GM19372 (cell line): ENCODE measurements around the gene KANK2.
"Not testable (repeated sequence)": the region's sequence is repeated elsewhere in the genome, so short reads cannot be mapped to it uniquely, and the experiment has no call there.

ENCODE experiments used
- ATAC-seq: cut with Tn5 transposase; IDR thresholded peaks from one replicate; pipeline ENCODE4 v1.9.1; 2021; ENCODE audit warnings: mild to moderate bottlenecking, low read depth, moderate library complexity; ENCODE audit not compliant: unreplicated experiment

KANK2 gene

DNA sequence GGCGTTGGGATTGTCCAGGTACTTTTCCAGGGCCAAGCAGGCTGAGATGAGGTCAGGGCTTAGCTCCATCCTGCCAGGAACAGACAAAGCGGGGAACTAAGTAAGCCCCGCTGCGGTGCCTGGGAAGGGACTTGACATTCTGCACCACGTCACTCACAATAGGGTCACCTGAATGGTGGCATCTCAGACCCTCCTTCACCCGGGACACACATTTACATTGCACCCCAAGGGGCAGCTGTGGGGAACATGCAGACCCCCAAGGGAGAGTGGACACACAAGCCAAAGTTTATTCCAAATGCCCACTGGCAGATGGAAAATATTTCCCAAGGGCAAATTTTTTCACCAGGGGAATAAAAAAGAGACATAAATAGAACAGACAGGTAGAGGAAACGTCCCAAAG, 21.4 kb downstream of the KANK2 start:
- no peak for ATAC-seq

DNA sequence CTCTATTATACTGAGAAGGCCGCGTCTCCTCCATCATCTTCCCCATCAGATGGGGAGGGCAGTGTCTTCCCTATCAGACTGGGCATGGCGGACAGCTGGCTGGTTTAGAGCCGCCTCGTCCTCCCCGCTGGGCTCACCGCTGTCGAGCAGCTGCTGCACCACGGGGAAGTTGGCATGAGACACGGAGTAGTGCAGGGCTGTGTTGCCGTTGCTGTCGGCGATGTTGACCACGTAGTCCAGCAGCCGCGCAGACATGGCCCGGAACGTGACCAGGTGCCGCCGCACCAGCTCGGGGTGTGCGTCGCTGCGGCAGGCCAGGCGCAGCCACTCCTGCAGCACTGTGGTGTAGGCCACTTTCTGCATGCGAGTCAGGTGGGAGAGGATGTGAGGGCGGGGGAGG, 23.0 kb downstream of the KANK2 start:
- ATAC-seq = no peak

DNA sequence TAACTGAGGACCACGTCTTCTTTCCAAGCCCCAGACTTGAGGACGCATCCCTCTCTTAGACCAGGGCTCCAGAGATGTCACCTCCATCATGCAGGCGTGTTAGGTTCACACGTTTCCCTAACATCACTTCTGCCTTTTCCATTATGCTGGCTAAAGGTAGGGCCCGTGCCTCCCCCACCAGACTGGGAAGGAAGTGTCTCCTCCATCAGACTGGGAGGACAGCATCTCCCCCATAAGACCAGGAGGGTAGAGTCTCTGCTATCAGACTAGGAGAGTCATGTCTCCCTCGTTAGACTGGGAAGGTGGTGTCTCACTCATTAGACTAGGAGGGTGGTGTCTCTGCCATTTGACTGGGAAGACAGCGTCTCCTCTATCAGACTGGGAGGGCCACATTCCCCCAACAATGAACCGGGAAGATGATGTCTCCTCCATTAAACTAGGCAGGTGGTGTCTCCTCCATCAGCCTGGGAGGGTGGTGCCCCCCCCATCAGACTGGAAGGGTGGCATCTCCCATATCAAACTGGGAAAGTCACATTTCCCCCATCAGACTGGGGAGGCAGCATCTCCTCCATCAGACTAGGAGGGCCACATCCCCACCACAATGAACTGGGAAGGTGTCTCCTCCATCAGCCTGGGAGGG, 23.7 kb downstream of the KANK2 start:
- no peak for ATAC-seq

DNA sequence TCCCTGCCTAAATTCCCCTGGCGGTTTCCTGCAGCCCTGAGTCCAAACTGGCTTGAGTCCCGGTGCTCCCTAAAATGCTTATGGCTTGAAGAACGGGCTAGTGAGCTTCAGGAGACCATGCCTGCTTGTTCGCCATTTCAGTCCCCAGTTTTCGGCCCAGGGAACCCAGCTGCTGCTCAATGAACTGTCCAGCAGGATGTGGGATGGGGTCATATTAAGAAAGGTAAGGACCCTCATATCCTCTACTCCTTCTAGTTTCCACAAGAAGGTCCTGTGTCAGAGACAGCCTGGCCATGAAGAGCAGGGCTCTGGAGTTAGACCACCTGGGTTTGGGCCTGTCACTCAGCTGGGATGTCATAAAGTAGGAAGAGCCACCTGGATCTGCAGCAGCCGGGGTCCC, 24.8 kb downstream of the KANK2 start:
- no peak for ATAC-seq

DNA sequence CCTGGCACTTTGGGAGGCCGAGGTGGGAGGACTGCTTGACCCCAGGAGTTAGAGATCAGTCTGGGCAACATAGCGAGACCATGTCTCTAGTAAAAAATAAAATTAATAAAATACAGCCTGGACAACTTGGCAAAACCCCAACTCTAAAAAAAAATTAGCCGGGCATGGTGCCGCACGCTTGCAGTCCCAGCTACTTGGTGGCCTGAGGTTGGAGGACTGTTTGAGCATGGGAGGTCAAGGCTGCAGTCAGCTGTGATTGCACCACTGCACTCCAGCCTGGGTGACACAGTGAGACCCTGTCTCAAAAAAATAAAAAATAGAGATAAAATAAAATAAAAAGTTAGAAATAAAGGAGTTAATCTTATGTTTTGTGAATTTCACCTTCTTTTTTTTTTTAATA, 26.2 kb downstream of the KANK2 start:
- no peak for ATAC-seq

DNA sequence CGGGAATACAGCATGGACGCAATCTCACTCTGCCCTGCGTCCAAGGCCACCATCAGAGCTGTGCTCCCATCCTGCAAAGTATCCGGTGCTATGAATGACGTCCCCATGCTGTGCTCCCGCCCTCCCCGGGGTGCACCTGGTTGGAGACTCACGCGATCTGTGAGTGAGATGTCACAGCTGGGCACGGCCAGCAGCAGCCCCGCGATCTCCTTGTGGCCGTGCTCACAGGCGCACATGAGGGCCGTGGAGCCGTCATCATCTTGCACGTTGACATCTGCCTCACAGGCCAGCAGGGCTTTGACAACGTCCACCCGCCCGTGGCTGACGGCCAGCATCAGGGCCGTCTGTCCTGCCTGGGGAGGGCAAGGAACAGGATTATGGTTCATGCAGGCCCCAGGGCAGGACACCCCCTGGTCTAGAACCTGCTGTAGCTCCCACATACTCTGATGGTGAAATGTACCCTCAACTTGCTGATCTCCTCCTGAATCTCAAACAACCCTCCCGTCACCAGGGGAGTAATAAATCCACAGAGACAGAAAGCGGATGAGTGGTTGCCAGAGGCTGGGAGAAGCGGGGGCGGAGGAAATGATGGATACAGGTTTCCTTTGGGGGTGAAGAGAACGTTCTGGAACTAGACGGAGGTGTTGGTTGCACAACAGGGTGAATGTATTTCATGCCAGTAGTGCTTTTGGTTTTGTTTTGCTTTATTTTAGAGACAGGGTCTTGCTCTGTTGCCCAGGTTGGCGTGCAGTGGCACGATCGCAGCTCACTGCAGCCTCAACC, 27.3 kb downstream of the KANK2 start:
- ATAC-seq = no peak

DNA sequence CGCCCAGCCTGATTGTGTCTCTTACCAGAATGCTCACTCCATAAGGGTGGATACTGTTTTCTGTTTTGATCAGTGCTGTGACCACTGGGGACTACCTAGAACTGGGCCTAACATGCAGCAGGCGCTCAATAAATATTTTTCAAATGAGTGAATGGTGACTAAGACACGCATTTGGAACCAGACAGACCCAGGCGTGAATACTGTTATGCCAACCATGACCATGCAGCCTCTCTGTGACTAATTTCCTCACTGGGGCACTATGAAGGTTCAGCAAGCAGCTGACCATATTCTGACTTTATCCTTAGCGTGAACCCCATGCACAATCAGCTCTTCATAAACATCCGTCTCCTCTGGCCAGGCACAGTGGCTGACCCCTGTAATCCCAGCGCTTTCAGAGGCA, 28.8 kb downstream of the KANK2 start:
- ATAC-seq = no peak

DNA sequence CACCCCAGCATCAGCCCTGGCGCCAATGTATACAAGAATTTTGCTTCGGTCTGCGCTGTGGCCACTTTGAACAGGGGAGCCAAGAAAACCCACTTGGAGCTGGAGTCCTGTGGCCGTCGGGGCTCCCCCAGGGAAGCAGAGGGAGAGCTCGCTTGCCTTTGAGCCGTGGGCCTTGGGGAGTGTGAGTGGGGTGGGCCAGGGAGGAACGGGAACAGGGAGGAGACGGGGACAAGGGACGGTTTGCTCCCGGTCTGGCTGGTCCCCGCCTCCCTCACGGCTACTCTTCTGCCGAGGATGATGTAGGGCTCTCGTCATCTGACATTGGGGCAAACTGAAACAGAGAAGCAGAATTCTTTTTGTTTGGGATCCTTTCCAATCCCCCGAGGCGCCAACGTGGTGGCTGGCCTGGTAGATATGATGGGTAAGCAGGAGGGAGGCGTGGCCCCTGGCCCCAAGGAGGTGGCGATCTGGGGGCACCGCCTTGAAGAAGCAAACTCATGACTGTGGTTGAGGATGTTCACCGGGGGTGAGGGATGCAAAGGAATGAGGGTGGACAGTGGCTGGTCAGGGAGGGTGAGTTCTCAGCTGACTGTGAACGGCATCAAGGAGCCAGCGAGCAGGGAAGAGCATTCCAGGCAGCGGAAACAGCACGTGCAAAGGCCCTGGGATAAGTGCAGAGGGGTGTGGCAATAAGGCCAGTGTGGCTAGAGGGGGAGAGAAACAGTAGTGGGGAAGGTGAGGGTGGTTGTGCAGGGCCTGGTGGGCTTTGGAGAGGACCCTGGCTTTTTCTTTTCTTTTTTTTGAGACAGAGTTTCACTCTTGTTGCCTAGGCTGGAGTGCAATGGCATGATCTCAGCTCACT, 30.8 kb downstream of the KANK2 start:
- no peak for ATAC-seq

DNA sequence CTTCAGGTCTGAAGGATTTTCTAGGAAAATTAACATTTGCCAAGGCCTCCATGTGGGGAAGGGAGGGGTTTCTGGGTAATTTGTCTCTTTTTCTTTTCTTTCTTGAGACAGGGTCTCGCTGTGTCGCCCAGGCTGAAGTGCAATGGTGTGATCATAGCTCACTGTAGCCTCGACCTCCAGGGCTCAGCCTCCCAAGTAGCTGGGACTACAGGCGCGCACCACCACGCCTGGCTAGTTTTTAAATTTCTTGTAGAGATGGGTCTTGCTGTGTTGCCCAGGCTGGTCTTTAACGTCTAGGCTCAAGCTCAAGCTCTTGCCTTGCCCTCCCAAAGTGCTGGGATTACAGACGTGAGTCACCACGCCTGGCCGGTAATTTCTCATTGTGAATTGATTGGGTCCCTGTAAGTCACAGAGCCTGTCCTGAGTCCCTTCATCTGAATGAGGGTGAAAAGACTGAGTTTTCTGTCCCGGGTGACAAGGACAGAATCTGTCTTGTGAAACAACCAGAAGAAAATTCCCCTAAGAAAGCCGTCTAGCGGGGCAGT, 31.8 kb downstream of the KANK2 start:
- no peak for ATAC-seq

DNA sequence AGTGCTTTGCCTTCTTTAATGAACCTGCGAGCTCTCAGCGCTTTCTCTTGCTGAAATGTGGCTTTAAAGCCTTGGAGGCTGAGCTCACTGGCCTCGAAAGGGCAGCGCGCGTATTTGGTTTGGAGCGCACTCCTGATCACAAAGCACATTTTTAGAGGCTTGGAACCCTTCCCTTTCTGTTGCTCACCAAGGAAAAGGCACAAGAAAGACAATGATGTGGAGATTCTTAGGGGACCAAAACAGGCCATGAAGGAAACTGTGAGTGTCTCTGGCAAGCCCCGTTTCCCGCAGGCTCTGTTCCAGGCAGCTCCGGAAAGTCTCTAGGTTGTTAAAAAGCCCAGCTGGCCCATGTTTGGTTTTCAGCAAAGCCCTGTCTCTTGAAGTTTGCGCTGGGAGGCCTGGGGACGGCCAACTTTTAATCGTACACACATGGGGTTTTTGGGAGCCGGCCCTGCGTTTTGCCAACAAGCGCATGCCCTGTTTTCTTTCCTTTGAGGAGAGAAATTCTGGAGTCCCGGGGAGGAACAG, 32.4 kb downstream of the KANK2 start:
- ATAC-seq = no peak

DNA sequence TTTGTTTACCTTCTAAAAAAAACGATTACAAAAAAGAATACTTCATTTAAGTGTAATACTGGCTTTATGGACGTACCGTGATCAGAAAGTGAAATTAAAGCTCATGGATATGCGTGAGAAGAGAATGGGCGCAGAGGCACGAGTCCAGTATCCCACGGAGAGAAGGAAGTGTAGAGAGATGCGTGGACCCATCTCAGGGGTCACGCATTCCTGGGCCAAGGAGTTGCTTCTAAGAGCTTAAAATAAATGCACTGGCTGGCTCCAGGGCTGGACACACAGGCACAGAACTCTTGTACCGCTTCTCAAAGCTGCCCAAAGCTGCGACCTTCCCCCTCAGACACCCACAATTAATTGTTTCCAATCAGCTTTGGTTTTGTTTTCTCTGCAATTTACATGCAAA, 33.0 kb downstream of the KANK2 start:
- ATAC-seq = no peak

DNA sequence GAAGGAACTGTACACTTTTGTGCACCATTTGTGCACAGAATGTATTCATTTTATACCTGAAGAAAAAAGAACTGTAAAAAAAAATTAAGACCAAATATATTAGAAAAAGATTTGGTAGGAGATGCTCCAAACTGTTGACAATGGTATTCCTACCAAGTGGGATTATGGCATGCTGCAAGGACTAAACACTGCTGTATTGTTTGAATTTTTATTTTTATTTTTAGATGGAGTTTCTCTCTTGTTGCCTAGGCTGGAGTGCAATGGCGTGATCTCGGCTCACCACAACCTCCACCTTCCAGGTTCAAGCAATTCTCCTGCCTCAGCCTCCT, 36.9 kb downstream of the KANK2 start:
- ATAC-seq = not testable (repeated sequence)

DNA sequence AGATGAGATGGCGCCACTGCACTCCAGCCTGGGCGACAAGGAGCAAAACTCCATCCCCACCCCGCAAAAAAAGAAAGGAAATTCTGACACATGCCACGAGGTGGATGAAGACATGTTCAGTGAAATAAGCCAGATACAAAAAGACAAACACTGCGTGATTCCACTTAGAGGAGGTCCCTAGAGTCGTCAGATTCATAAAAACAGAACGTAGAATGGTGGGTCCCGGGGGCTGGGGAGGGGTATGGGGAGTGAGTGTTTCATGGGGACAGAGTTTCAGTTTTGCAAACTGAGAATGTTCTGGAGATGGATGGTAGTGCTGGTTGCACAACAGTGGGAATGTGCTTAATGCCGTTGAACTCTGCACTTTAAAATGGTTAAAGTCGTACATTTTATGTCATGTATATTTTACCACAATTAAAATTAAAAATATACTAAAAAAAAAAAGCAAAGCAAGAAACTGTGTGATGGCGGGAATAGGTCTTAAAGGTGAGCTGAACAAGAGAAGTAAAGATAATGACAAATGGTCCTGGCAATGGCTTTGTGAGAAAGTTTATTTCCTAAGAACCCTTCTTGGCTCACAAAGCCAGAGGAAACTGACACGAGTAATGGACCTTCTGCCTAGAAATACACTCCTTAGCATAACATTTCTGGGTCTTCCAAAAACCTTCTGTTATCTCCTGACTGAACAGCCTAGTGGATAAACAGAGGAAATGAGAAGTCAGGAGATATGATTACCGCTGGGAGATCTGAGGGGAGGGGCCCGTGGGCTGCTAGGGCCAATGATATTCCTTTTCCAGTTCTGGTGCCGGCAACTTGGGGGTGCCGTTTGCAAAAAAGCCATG, 37.5 kb downstream of the KANK2 start:
- ATAC-seq = no peak

DNA sequence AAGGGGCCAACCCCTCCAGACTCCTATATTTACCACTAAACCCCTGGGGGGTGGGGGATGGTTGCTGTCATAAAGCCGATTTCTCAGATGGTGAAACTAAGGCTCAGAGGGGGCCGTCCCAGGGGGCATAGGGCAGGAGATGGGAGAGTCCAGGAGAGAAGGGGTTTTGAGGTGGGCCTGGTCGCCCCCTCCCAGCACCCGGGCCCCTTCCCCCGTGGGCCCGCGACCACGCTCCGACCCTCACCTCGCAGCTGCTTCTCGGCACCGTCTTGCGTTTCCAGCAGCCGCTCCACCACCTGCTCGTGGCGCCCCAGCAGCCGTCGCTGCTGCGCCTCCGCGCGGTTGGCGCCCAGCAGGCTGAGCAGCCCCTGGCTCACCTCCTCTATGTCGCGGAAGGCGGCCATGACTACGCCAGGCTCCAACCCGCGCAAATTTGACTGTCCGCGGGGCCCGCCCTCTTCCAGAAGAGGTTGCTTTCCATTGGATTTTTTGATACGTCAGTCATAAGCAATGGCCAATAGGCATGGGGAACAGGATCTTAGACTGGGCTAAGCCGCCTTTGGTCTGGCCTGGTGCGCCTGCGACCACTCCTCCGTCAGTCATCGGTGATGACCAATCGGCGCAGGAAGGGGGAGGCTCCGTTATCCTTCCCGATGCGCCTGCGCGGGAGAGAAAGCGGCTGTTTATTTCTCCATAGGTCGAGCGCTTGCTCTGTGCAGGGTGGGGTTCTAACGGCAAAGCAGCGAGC, 41.8 kb downstream of the KANK2 start, which contains the start of gene SPC24:
TSS of gene SPC24 (minus strand) at position 410 of the 748 bp plus-strand sequence. CDS start at position 404, 6 bp downstream.
- peak; percentile 99 for ATAC-seq

DNA sequence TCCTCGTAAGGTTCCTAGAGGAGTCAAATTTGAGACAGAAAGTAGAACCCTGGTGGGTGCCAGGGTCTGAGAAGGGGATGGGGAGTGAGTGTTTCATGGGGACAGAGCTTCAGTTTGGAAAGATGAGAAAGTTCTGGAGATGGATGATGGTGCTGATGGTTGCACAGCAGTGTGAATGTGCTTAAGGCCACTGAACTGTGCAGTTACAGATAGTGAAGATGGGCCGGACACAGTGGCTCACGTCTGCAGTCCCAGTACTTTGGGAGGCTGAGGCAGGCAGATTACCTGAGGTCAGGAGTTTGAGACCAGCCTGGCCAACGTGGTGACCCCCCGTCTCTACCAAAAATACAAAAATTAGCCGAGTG, 42.7 kb downstream of the KANK2 start:
- no peak for ATAC-seq

DNA sequence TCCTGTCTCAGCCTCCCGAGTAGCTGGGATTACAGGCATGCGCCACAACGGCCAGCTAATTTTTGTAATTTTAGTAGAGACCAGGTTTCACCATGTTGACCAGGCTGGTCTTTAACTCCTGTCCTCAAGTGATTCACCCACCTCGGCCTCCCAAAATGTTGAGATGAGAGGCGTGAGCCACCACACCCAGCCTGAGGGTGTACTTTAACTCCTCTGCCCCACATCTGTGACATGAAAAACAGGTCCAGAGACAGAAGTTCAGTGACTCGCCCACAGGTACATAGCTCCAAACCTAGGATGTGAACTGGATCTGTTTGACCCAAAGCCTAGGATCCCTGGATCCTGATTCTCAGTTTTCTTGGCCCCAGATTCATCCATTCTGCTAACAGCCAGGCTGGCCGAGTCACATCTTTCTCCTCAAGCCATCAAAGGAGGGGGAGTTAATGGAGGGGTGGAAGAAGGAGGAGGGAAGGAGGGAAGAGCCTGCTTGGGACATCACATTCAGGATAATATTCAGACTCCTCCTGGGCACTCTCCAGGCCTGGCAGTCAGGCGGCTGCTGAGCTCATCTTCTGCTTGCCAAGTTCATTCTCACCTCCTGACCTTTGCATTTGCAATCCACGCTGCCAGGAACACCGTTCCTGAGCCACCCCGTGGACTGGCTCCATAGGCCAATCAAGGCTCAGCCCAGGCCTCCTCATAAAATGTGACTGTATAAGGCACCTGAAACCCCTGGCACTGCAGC, 44.9 kb downstream of the KANK2 start:
- ATAC-seq = no peak

DNA sequence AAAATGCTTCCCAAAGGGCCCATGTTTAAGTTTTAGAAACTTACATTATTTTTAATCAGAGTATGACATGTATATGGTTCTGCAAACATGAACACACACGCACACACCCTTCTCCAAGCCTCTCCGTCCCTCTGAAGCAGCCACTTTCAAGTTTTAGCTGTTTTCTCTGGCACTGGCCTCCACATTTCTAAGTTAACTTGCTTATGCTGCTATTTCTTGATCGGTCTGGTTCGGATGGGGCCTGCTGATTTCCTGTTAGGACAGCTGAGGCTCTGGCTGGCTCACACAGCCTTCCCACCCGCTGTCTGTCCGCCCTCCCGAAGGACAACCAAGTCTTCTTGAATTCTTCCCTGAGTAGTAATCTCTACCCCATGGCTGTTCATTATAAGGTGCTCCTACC, 46.2 kb downstream of the KANK2 start:
- ATAC-seq = no peak

DNA sequence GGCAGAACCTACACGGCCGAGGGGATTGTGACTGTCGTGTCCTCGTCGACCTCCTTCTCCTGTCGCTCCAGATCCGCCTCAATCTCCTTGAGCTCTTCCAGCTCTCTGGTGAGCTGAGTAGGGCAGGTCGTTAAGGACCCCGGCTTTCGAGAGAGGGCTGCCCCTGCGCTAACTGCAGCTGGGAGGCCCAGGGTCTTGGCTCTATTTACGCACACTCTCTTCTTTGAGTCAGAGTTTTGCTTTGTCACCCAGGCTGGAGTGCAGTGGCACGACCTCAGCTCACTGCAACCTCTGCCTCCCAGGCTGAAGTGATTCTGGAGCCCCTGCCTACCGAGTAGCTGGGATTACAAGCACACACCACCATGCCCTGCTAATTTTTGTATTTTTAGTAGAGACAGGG, 49.3 kb downstream of the KANK2 start:
- no peak for ATAC-seq

DNA sequence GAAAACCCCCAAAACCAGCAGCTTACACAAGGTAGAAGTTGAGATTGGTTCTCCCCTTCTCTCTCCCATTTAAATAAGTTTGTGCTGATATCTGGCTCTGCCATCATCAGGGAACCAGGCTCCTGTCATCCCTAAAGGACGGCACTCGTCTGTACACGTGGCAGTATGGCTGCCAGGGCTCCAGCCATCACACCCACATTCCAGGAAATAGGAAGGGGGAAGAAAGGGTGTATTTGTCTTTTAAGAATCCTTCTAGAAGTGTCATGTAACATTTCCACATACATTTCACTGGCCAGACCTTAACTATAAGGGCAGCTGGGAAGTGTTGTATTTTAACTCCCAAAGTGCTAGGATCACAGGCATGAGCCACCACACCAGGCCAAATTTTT, 51.8 kb downstream of the KANK2 start:
- ATAC-seq = no peak
